Fibroblast of lung (primary cell): ENCODE data around the gene RNF224.

Source experiments
- EZH2 ChIP-seq: IDR thresholded peaks from 2 replicates; pipeline ENCODE4 v1.5.1; 2012; ENCODE audit warnings: low read length, control low read depth, mild to moderate bottlenecking; ENCODE audit errors: missing control alignments
- TF ChIP-seq, protein P1 (sequence below), 2 donors: IDR thresholded peaks in 1 of 2; conservative IDR thresholded peaks in 1 of 2; 1 replicate in 1 of 2; 2 replicates in 1 of 2; pipeline ENCODE4 v1.5.1; 2011 to 2012; ENCODE audit warnings: low read length in 2 of 2, control low read depth in 1 of 2, inconsistent platforms in 1 of 2, low read depth in 1 of 2, mild to moderate bottlenecking in 1 of 2

DNA sequence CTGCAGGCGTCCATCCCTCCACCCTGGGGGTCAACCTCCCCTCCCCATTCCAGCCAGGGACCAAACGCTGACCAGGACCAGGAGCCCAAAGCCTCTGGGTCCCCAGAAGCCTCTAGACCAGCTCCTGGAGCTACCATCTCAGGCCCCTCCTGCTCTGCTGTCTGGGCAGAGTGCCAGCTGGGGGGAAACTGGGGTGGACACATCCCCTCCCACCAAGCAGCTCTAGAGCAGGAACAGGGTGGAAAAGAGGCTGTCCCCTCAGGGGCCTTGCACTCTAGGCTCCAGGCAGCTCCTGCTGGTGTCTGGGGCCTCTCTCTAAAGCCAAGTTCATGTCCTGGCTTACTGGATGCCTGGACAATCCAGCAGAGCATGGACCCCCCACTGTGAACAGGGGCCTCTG, 34.4 kb upstream of the RNF224 start:
- TF ChIP-seq, protein P1, sequence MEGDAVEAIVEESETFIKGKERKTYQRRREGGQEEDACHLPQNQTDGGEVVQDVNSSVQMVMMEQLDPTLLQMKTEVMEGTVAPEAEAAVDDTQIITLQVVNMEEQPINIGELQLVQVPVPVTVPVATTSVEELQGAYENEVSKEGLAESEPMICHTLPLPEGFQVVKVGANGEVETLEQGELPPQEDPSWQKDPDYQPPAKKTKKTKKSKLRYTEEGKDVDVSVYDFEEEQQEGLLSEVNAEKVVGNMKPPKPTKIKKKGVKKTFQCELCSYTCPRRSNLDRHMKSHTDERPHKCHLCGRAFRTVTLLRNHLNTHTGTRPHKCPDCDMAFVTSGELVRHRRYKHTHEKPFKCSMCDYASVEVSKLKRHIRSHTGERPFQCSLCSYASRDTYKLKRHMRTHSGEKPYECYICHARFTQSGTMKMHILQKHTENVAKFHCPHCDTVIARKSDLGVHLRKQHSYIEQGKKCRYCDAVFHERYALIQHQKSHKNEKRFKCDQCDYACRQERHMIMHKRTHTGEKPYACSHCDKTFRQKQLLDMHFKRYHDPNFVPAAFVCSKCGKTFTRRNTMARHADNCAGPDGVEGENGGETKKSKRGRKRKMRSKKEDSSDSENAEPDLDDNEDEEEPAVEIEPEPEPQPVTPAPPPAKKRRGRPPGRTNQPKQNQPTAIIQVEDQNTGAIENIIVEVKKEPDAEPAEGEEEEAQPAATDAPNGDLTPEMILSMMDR (conservative IDR thresholded peaks at IDR 0.05 in 1 of 2, IDR thresholded peaks at IDR 0.05 in 1 of 2; ENCODE audit: low read depth in 1 of 2, low read length in 2 of 2): no peak
- TF ChIP-seq EZH2: no peak
